NCI-H1436 (cell line): ENCODE measurements around the gene MECP2.
A peak's percentile ranks its signal among the peaks of the same experiment; 100 is the strongest.

Experiments used
- DNase-seq: peaks from one replicate; lab custom pipeline; 2025; lab: John Stamatoyannopoulos, UW

MECP2 gene

GRCh38 chrX:154115750-154116149 is 18.2 kb upstream of the MECP2 start:
- DNase-seq, result no peak

GRCh38 chrX:154115071-154115470 is 17.6 kb upstream of the MECP2 start:
- no peak for DNase-seq

GRCh38 chrX:154114652-154115051 is 17.1 kb upstream of the MECP2 start:
- DNase-seq, result no peak

GRCh38 chrX:154113729-154114128 is 16.2 kb upstream of the MECP2 start:
- no peak for DNase-seq

GRCh38 chrX:154098551-154098950 is 1.0 kb upstream of the MECP2 start:
- DNase-seq, result no peak

GRCh38 chrX:154097003-154097588 is 421 bp downstream of the MECP2 start:
- peak; percentile 79 for DNase-seq

- DNase-seq, result no peak
These were observed 1.1 kb downstream of the MECP2 start for GRCh38 chrX:154096140-154097002.

- no peak for DNase-seq
These were observed 2.7 kb downstream of the MECP2 start for GRCh38 chrX:154094833-154095232.

GRCh38 chrX:154093965-154094364 is 3.6 kb downstream of the MECP2 start:
- no peak for DNase-seq

GRCh38 chrX:154092371-154092770 is 5.1 kb downstream of the MECP2 start:
- no peak for DNase-seq

- DNase-seq, result no peak
These were observed 5.8 kb downstream of the MECP2 start for GRCh38 chrX:154091678-154092077.

GRCh38 chrX:154090731-154091130 is 6.8 kb downstream of the MECP2 start:
- no peak for DNase-seq

- DNase-seq, result no peak
These were observed 12.8 kb downstream of the MECP2 start for GRCh38 chrX:154084449-154085300.

- no peak for DNase-seq
These were observed 14.4 kb downstream of the MECP2 start for GRCh38 chrX:154083126-154083517.

GRCh38 chrX:154082396-154083125 is 15.0 kb downstream of the MECP2 start:
- no peak for DNase-seq

GRCh38 chrX:154077101-154077500 is 20.4 kb downstream of the MECP2 start:
- no peak for DNase-seq

- DNase-seq, result no peak
These were observed 23.3 kb downstream of the MECP2 start for GRCh38 chrX:154074199-154074598.

GRCh38 chrX:154072192-154072591 is 25.3 kb downstream of the MECP2 start:
- no peak for DNase-seq

- no peak for DNase-seq
These were observed 29.0 kb downstream of the MECP2 start for GRCh38 chrX:154068560-154068959.

GRCh38 chrX:154064637-154065435 is 32.7 kb downstream of the MECP2 start:
- no peak for DNase-seq

GRCh38 chrX:154063234-154063633 is 34.3 kb downstream of the MECP2 start:
- no peak for DNase-seq
